Left ventricle myocardium inferior (tissue), 1 donor: ENCODE measurements around the gene ICAM1. TPM values are rescaled to one million over a fixed set of nuclear protein-coding genes. Genes with fewer than 3 reads are reported as not detected.

Experiments
- DNase-seq: peaks from one replicate; pipeline ENCODE4 v3.0.0-alpha.2; 2020
- H3K27ac ChIP-seq: fragments of 200-600 bp; replicated peaks from 2 replicates; pipeline ENCODE4 v1.8.0; 2021
- H3K27me3 ChIP-seq: fragments of 200-600 bp; 2 replicates; pipeline ENCODE4 v1.8.0; 2021; ENCODE audit warnings: low read depth
- H3K36me3 ChIP-seq: fragments of 200-600 bp; 2 replicates; pipeline ENCODE4 v1.8.0; 2021
- H3K4me1 ChIP-seq: fragments of 200-600 bp; 2 replicates; pipeline ENCODE4 v1.8.0; 2021
- H3K4me3 ChIP-seq: fragments of 200-600 bp; 2 replicates; pipeline ENCODE4 v1.8.0; 2021; ENCODE audit warnings: mild to moderate bottlenecking, moderate library complexity
- H3K9me3 ChIP-seq: fragments of 200-600 bp; replicated peaks from 2 replicates; pipeline ENCODE4 v1.8.0; 2021
- intact Hi-C: fragments of 100-400 bp; cut with micrococcal nuclease; formaldehyde crosslinking; loops from one replicate; pipeline ENCODE4 v1.11.0; 2022
- total RNA-seq: library from RNA; stranded (reverse); fragmentation: NEBNext Ultra II Directional; extraction: Animal tissue kit (Norgen Biotek cat#: 25700); gene quantifications from one replicate; pipeline ENCODE4 v1.2.1, GENCODE V29; 2021
- TF ChIP-seq, protein P1 (sequence below): fragments of 200-600 bp; IDR thresholded peaks from 2 replicates; pipeline ENCODE4 v1.8.0; 2021; ENCODE audit warnings: antibody characterized with exemption, mild to moderate bottlenecking, borderline replicate concordance
- donor health status: DM: no; HTN: yes; CAD: no; lungs with severe emphysema.

Gene ICAM1
- total RNA-seq, 1 donor from 2014 or later, result 7.1 TPM

DNA sequence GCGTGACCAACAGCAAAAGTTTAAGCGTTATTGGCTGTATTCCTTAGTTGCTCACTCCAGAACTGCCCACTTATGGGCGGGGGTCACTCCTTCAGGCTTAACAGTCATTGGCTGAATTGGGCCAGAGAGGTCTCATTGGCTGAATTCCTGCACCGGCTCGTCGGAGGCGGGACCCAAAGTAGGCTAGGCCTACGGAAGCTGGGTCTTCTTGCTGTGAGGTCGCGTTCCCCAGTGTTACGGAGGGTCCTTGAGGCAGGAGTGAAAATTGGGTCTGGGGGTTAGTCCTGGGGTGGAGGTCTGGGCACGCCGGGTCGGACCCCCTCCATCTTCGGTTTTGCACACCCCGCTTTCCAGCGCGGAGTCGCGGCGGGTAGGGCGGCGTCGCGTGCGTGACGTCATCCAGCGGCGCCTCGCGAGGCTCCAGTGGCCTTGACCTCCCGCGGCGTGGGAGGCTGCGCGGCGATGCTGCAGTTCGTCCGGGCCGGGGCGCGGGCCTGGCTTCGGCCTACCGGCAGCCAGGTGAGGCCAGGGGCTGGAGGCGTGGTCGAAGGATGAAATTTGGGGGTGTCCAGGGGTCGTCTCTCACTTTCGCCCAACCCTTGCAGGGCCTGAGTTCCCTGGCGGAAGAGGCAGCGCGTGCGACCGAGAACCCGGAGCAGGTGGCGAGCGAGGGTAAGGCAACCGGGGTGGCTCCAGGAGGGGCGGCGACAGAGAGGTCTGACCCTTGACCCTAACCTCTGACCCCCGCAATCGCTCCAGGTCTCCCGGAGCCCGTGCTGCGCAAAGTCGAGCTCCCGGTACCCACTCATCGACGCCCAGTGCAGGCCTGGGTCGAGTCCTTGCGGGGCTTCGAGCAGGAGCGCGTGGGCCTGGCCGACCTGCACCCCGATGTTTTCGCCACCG, 18.9 kb upstream of the ICAM1 start, which contains the start of gene MRPL4:
Gene MRPL4 (plus strand): TSS at position 423 of the 903 bp plus-strand sequence. CDS start 40 bp downstream, at position 463.
- TF ChIP-seq, protein P1, sequence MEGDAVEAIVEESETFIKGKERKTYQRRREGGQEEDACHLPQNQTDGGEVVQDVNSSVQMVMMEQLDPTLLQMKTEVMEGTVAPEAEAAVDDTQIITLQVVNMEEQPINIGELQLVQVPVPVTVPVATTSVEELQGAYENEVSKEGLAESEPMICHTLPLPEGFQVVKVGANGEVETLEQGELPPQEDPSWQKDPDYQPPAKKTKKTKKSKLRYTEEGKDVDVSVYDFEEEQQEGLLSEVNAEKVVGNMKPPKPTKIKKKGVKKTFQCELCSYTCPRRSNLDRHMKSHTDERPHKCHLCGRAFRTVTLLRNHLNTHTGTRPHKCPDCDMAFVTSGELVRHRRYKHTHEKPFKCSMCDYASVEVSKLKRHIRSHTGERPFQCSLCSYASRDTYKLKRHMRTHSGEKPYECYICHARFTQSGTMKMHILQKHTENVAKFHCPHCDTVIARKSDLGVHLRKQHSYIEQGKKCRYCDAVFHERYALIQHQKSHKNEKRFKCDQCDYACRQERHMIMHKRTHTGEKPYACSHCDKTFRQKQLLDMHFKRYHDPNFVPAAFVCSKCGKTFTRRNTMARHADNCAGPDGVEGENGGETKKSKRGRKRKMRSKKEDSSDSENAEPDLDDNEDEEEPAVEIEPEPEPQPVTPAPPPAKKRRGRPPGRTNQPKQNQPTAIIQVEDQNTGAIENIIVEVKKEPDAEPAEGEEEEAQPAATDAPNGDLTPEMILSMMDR, result no peak
- peak within 1 kb of the TSS; percentile 95 for H3K4me3 ChIP-seq
- intact Hi-C loops, result no loop called here
- H3K27ac ChIP-seq, result peak within 1 kb of the TSS; percentile 92
- H3K27me3 ChIP-seq, result no peaks in the 10 kb centered on the region
- peaks cover 35% of the 10 kb centered on the region for H3K36me3 ChIP-seq
- peak; percentile 95 for DNase-seq
- no peaks in the 10 kb centered on the region for H3K9me3 ChIP-seq
- H3K4me1 ChIP-seq, result peaks cover 44% of the 10 kb centered on the region

DNA sequence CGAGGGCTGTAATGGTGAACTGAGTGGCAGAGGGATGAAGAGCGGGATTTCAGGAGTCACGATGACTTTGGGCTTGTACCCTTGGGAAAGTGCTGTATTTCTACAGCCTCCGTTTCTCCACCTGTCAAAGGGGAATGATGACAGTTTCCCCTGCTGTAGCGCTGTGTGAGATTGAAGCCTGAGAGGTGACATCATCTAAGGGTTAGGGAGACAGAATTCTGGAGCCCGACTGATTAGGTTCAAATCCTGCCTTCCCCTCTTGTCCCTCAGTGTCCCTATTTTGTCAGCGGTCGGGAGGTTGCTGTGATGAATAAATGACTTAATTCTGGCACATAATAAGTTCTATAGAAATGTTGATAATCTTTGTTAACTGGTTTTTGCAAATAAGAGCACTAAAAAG, 18.2 kb upstream of the ICAM1 start:
- DNase-seq, result no peak
- Histone ChIP-seq H3K27ac (peak overlapping the region; percentile 92), H3K36me3 (peaks cover 41% of the 10 kb centered on the region), H3K27me3 (no peaks in the 10 kb centered on the region), H3K4me1 (peaks cover 47% of the 10 kb centered on the region), H3K9me3 (no peaks in the 10 kb centered on the region), H3K4me3 (peak overlapping the region; percentile 95)
- TF ChIP-seq, protein P1, result no peak
- intact Hi-C loops, result no loop called here

DNA sequence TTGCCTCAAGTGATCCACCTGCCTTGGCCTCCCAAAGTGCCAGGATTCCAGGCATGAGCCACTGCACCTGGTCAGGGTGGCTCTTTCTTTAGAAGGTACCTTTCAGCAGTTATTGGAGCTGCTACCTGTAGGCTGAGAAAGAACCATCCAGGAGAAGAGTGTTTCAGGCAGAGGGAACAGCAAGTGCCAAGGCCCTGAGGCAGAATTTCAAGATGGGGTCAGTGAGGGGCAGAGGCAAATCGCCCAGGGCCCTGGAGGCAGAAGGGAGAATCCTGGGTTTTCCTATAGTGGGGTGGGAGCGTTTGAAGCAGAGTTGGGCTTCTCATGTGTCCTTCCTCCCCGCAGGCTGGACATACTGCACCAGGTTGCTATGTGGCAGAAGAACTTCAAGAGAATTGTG, 16.7 kb upstream of the ICAM1 start:
- no peak overlapping the region for H3K27ac ChIP-seq
- no peaks in the 10 kb centered on the region for H3K9me3 ChIP-seq
- intact Hi-C loops, result no loop called here
- peaks cover 55% of the 10 kb centered on the region for H3K4me1 ChIP-seq
- no peak overlapping the region for H3K4me3 ChIP-seq
- H3K27me3 ChIP-seq, result no peaks in the 10 kb centered on the region
- TF ChIP-seq, protein P1, result no peak
- no peak for DNase-seq
- peaks cover 52% of the 10 kb centered on the region for H3K36me3 ChIP-seq

DNA sequence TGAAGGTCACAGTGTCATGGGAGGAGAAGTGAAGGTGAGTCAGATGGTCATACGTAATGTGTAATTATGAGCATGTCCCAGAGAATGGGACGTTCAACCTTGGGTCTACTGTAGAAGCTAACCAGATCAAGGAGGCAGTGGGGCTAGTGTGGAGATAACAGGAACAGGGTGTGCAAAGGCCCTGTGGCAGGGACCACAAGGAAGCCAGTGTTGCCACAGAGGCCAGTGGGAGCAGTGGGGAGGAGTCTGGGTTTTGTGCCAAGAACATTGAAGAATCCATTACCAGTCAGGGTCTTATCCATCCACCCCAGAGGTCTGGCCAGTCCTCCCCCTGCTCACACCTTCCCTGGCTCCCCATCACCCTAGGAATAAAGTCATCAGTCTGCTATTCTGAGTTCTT, 15.6 kb upstream of the ICAM1 start:
- Histone ChIP-seq H3K36me3 (peaks cover 59% of the 10 kb centered on the region), H3K4me1 (peaks cover 50% of the 10 kb centered on the region), H3K27me3 (no peaks in the 10 kb centered on the region), H3K9me3 (no peaks in the 10 kb centered on the region), H3K27ac (no peak overlapping the region), H3K4me3 (no peak overlapping the region)
- TF ChIP-seq, protein P1, result no peak
- intact Hi-C loops, result loop anchor here (5.0 kb wide), 1 partner anchor 137 kb away; no protein-coding TSS in a partner anchor
- no peak for DNase-seq

DNA sequence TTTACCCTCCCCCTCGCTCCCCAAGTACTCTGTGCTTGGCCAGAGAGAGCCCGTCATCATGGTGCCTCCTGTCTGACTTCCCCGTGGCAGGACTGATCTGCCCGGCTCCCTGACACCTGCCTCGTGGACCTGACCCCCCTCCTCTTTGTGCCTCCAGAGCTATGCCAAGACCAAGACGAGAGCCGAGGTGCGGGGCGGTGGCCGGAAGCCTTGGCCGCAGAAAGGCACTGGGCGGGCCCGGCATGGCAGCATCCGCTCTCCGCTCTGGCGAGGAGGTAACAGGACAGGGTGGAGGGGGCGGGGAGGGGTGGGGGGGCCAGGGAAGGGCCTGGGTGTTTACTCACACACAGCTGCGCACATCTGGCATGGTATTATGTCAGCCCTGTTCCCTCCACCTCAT, 14.4 kb upstream of the ICAM1 start:
- TF ChIP-seq, protein P1, result no peak
- H3K4me3 ChIP-seq, result no peak overlapping the region
- no peak for DNase-seq
- peak overlapping the region; percentile 50 for H3K27ac ChIP-seq
- intact Hi-C loops, result loop anchor here (5.0 kb wide), 1 partner anchor 136 kb away; no protein-coding TSS in a partner anchor
- H3K27me3 ChIP-seq, result no peaks in the 10 kb centered on the region
- no peaks in the 10 kb centered on the region for H3K9me3 ChIP-seq
- H3K4me1 ChIP-seq, result peaks cover 39% of the 10 kb centered on the region
- H3K36me3 ChIP-seq, result peaks cover 59% of the 10 kb centered on the region
